ENCODE data around the gene USF1.

The USF1 gene

GRCh38 chr1:161045736-161046604, at the start of gene USF1:
USF1 (minus strand) TSS chr1:161045977; CDS start chr1:161043275, 2,702 bp downstream.
- TF ChIP-seq TCF12 (IDR thresholded peaks at IDR 0.05; ENCODE audit: low read depth): 0 out of 2 replicates have a peak, but pooled peaks have one; percentile 26
- peak; percentile 31; the same call in 1 of the 2 replicates for TF ChIP-seq MAX (IDR thresholded peaks at IDR 0.05)
- TF ChIP-seq ZBTB7A (IDR thresholded peaks at IDR 0.05; ENCODE audit: low read depth): no peak
- TF ChIP-seq NFIC (IDR thresholded peaks at IDR 0.05): no peak
- TF ChIP-seq CREB1 (IDR thresholded peaks at IDR 0.05; ENCODE audit: low read depth): peak; percentile 42; the same call in 1 of the 2 replicates
- TF ChIP-seq EGR1 (IDR thresholded peaks at IDR 0.05): peak; percentile 82; the same call in 1 of the 2 replicates
- peak; percentile 96 for TF ChIP-seq TAF1 (IDR thresholded peaks at IDR 0.05; ENCODE audit: low read depth)
- peak; percentile 96 for TF ChIP-seq YY1 (IDR thresholded peaks at IDR 0.05; ENCODE audit: low read depth)
- TF ChIP-seq USF1 (IDR thresholded peaks at IDR 0.05): no peak
- no peak for TF ChIP-seq REST (IDR thresholded peaks at IDR 0.05; ENCODE audit: low read depth)
- TF ChIP-seq RAD21 (IDR thresholded peaks at IDR 0.05; ENCODE audit: low read depth): no peak

GRCh38 chr1:161095230-161095629, 49.5 kb upstream of the USF1 start:
- no peak for TF ChIP-seq ZBTB7A (IDR thresholded peaks at IDR 0.05; ENCODE audit: low read depth)
- no peak for TF ChIP-seq CEBPB (IDR thresholded peaks at IDR 0.05)
- no peak for TF ChIP-seq CREB1 (IDR thresholded peaks at IDR 0.05; ENCODE audit: low read depth)
- no peak for TF ChIP-seq USF1 (IDR thresholded peaks at IDR 0.05)

GRCh38 chr1:161094481-161094880, 48.7 kb upstream of the USF1 start:
- TF ChIP-seq EP300 (IDR thresholded peaks at IDR 0.05; ENCODE audit: borderline replicate concordance) (no peak), CREB1 (IDR thresholded peaks at IDR 0.05; ENCODE audit: low read depth) (no peak), YY1 (IDR thresholded peaks at IDR 0.05; ENCODE audit: low read depth) (no peak), USF1 (IDR thresholded peaks at IDR 0.05) (no peak), TAF1 (IDR thresholded peaks at IDR 0.05; ENCODE audit: low read depth) (no peak), EGR1 (IDR thresholded peaks at IDR 0.05) (no peak), CEBPB (IDR thresholded peaks at IDR 0.05) (no peak), NFIC (IDR thresholded peaks at IDR 0.05) (no peak), ZBTB7A (IDR thresholded peaks at IDR 0.05; ENCODE audit: low read depth) (no peak)

- TF ChIP-seq EGR1 (IDR thresholded peaks at IDR 0.05): no peak
Measured at GRCh38 chr1:161092621-161093028, 46.8 kb upstream of the USF1 start.

GRCh38 chr1:161091796-161092507, 46.2 kb upstream of the USF1 start:
- TF ChIP-seq RAD21 (IDR thresholded peaks at IDR 0.05; ENCODE audit: low read depth) (no peak), REST (IDR thresholded peaks at IDR 0.05; ENCODE audit: low read depth) (no peak), FOXM1 (IDR thresholded peaks at IDR 0.05; ENCODE audit: borderline replicate concordance, low read depth) (no peak), CEBPB (IDR thresholded peaks at IDR 0.05) (no peak)

- TF ChIP-seq MAX (IDR thresholded peaks at IDR 0.05): no peak
Measured at GRCh38 chr1:161091093-161091492, 45.3 kb upstream of the USF1 start.
